GM19351 (cell line): Measurements from ENCODE around the gene BLTP3B.

ENCODE experiments used
- ATAC-seq: cut with Tn5 transposase; IDR thresholded peaks from one replicate; pipeline ENCODE4 v1.9.1; 2021; ENCODE audit warnings: mild to moderate bottlenecking, moderate library complexity; ENCODE audit not compliant: unreplicated experiment

The BLTP3B gene

GRCh38 chr12:100163416-100164152 is 20.9 kb upstream of the BLTP3B start:
- ATAC-seq = peak; percentile 99

DNA sequence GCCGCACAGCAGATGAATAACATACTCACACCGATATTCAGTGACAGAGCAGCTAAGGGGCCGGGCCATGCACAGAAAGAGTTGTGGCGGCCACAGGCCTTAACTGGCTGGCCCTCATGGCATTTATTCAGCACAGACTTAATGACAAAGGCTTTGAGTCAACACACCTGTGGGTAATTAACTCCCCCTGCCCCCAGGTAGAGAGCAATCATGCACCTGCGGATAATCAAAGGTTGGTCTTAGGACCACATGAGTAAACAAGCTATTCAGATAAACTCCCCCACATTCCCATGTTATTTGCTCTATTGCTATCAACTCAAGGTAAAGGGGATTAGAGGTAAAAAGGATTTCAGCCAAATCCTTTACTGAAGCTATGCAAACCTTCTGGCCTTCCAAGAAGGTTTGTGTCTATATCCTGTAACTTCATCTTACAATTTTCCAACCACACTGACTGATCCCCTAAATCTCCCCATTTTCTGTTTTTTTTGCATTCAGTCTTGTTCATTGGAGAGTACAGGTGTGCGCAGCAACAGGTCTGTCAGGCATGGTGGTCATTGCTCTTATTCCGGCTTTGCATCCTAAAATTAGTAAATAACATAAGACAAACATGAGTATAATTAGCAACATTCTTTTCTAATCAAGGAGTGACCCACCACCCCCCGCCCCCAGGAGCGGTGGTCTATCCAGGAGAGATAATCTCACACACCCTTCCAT is 16.9 kb upstream of the BLTP3B start:
- ATAC-seq = no peak

DNA sequence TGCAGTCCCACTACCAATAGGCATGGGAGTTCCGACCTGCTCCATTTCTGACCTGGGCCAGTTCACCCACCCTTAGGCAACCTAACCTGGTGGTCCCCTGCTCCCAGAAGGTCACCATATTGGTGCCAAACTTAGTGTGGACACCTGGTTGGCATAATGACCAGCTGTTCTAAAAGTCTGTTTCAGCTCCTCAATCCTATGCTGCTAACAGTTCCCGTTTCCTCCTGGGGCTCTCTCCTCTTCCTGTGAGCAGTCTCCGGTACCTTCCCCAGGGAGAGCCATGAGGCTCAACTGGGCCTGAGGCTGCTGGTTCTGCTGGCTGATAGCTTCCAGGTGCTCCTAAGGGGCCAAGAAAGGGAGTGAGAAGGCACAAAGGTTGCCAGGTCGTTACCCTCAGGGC is 15.9 kb upstream of the BLTP3B start:
- ATAC-seq = no peak

- ATAC-seq = no peak
Observed at GRCh38 chr12:100157427-100157821, 14.8 kb upstream of the BLTP3B start.

GRCh38 chr12:100156731-100157426 is 14.2 kb upstream of the BLTP3B start:
- ATAC-seq = no peak

GRCh38 chr12:100154474-100155247 is 12.0 kb upstream of the BLTP3B start:
- ATAC-seq = peak; percentile 87

GRCh38 chr12:100153131-100153530 is 10.5 kb upstream of the BLTP3B start:
- no peak for ATAC-seq

- no peak for ATAC-seq
Observed at GRCh38 chr12:100151769-100152168, 9.1 kb upstream of the BLTP3B start.

GRCh38 chr12:100146252-100146651 is 3.6 kb upstream of the BLTP3B start:
- no peak for ATAC-seq

DNA sequence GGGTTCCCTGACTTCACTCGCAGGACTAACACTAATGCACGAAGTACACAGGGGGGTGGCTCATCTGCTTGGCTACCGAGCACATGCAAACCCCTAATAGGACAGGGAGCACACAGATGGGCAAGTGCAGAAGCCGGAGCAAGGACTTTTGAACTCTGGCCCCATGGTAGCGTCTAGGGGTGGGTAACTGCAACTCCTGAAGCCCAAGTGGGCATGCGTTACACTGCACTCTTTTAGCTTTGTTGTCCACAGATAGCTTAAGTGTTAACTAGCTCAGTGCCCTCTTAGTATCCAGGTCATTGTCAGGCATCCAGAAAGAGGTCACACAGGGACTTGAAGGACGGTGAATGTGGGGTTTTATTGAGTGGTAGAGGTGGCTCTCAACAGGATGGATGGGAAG is 3.0 kb upstream of the BLTP3B start:
- no peak for ATAC-seq

- peak; percentile 37 for ATAC-seq
Observed at GRCh38 chr12:100141998-100142850, 450 bp downstream of the BLTP3B start.

DNA sequence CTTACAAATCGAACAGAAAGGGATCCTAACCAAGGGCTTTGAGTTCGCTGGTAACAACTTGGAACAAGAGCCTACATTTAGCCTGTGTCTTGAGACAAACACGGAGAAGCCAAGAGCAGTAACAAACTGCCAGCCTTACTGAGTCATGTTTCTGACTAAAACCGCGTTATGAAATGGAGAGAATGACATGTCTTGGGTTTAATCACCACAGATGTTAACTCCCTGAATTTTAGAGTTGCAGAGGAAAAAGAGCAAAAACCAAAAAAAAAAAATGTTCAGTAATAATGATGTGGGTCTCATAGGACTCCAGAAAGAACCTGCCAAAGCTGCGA is 1.0 kb downstream of the BLTP3B start:
- ATAC-seq = peak; percentile 33

- ATAC-seq = no peak
Observed at GRCh38 chr12:100138803-100139098, 3.9 kb downstream of the BLTP3B start.

DNA sequence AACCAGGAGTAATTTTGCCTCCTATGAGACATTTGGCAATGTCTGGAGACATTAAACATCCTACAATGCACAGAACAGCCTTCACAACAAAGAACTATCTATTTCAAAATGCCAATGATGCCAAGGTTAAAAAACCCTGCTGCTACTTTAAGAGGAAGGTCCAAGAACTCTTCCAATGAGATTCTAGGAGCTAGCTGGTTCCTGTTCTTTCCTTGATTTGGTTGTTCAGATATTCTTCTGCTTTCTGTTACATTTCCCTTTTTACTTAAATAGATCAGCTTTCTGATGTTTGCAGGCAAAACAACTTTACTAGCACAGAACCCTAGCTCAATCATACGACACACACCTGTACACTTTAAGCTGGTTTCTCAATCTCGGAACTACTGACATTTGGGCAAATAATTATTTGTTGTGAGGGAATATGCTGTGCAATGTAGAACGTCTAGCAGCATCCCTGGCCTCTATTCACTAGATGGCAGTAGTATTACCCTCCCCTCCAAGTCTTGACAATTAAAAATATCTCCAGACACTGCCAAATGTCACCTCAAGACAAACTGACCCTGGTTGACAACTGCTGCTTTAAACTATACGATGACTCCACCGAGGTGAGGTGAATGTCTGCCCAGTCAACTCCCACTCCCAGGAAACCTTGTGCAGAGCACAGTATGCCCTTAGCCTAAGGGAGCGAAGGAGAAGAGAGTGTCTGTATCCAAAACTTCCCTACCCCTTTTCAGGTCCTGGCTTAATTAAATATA is 4.4 kb downstream of the BLTP3B start:
- ATAC-seq = peak; percentile 29

DNA sequence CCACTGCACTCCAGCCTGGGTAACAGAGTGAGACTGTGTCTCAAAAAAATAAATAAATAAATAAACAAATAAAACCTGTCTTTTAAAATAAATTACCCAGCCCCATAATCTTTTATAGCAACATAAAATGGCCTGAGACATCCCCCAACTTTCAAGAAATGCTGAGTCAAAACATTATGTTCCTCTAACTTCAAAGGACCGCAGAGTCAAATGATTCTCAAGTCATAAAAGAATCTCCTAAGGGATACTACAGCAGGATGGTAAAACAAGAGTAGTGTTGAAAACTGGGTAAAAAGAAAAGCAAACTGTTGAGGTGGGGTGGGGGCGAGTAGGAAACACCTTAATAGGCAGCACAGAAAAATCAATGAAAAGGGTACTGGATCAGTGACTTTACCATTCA is 9.5 kb downstream of the BLTP3B start:
- no peak for ATAC-seq

DNA sequence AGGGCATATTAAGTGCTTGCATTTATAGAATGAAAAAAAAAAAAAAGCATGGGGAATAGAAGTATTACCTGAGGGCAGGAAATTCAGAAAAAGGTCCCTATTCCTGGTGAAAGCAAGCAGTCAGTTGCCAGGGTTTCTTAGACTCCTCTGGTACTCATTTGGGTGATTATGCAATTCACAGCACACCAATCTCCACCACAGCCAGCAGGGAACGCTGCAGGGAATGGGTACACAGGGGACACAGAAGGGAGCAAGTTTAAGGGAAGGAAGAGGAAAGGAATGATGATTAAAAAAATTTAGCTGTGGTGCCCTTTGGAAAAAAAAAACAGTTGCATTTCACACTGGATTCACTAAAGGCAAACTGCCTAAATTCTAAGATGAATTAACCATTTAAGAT is 14.2 kb downstream of the BLTP3B start:
- ATAC-seq = no peak

DNA sequence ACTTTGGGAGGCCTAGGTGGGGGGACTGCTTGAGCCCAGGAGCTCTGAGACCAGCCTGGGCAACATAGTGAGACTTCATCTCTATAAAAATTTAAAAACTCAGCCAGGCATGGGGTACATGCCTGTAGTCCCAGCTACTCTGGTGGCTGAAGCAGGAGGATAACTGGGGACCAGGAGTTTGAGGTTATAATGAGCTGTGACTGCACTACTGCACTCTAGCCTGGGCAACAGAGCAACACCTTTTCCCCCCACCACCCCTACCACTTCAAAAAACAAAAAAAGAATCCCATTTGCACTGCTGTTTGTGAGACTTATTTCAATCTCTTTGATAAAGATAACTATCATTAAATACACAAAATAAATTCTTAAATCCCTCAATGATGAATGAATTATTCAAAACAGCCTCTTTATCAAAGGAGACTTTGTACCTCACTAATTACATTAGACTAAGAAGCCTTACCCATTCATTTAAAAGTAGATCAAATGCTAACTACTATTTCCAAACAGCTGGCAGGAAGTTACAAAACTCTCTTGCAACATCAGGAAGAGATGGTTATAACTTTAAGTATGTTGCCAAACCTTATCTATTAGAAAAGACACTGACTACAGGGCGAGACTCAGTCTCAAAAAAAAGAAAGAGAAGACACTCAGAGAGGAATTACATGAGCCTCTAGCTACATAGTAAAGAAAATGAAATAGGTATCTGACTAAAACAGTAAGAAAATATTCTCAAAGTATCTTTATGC is 14.7 kb downstream of the BLTP3B start:
- no peak for ATAC-seq

DNA sequence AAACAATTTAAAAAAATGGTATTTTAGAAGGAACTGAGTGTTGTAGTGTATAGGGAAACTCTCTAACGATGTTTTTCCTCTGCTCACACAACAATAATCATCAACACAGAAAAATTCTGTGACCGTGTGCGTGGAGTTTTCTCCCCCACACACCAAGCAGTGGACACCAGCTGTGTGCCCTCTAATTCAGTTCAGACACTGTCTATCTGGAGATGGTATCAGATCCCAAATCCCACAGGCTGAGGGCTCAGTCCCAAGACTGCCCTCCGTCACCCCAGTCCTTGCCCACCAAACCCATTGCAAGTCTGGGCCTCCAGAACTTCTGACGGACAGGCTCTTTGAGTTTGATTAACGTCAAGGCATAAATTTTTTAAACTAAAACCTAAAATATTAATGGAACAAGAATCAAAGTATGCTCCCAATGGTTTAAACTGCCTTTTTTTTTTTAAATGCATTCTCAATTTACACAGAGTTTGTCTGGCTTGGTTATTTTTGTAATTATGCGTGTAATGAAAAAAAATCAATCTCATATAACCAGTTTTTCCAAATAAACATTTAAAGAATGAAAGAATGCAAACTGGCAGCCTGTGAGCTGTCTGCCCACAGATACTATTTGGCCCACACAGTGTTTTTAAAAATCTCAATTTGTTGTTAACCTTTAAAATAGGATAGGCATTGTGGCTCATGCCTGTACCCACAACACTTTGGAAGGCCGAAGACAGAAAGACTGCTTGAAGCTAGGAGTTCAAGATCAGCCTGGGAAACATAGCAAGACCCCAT is 19.2 kb downstream of the BLTP3B start:
- no peak for ATAC-seq
